Activated T-cell treated with anti-CD3 and anti-CD28 coated beads, Interleukin-2, amount 50 U/mL, for 1 hour (primary cell): ENCODE data around the gene CD27.

Experiments
- DNase-seq: peaks from one replicate; pipeline ENCODE4 v3.0.0-alpha.2; 2020

CD27 gene

GRCh38 chr12:6434205-6435140 lies 10.3 kb upstream of the CD27 start:
- peak; percentile 47 for DNase-seq

GRCh38 chr12:6435961-6436715 lies 8.6 kb upstream of the CD27 start:
- DNase-seq = no peak

GRCh38 chr12:6437586-6437985 lies 7.2 kb upstream of the CD27 start:
- peak; percentile 3 for DNase-seq

GRCh38 chr12:6438345-6438744 lies 6.4 kb upstream of the CD27 start:
- DNase-seq = no peak

- DNase-seq = no peak
Measured at GRCh38 chr12:6440391-6440790, 4.4 kb upstream of the CD27 start.

- peak; percentile 11 for DNase-seq
Measured at GRCh38 chr12:6442836-6443235, 1.9 kb upstream of the CD27 start.

GRCh38 chr12:6443361-6443983 lies 1.3 kb upstream of the CD27 start:
- DNase-seq = no peak

GRCh38 chr12:6444031-6444430 lies 724 bp upstream of the CD27 start:
- DNase-seq = peak; percentile 20

GRCh38 chr12:6450091-6450868 lies 5.5 kb downstream of the CD27 start:
- DNase-seq = no peak

GRCh38 chr12:6450869-6451347 lies 6.2 kb downstream of the CD27 start:
- no peak for DNase-seq

GRCh38 chr12:6451348-6452244 lies 6.8 kb downstream of the CD27 start, which contains the start of gene TAPBPL:
TAPBPL (plus strand) TSS chr12:6452042; CDS start chr12:6452249, 207 bp downstream.
- peak; percentile 75 for DNase-seq

- no peak for DNase-seq
Measured at GRCh38 chr12:6452245-6452943, 7.6 kb downstream of the CD27 start.

GRCh38 chr12:6452944-6453630 lies 8.3 kb downstream of the CD27 start:
- DNase-seq = no peak

- DNase-seq = no peak
Measured at GRCh38 chr12:6457220-6457945, 12.6 kb downstream of the CD27 start.

- no peak for DNase-seq
Measured at GRCh38 chr12:6458281-6459003, 13.7 kb downstream of the CD27 start.

- DNase-seq = no peak
Measured at GRCh38 chr12:6459004-6459337, 14.2 kb downstream of the CD27 start.

- DNase-seq = no peak
Measured at GRCh38 chr12:6460751-6461371, 16.1 kb downstream of the CD27 start.
